ENCODE data around the gene LTB4R2. TPM values are rescaled to one million over a fixed set of nuclear protein-coding genes. Genes with fewer than 3 reads are reported as not detected.

LTB4R2 gene
- 3.0 to 4.9 TPM (median 3.8 TPM) in 5 replicates for total RNA-seq (2022; extraction: Qiagen RNA extraction)

DNA sequence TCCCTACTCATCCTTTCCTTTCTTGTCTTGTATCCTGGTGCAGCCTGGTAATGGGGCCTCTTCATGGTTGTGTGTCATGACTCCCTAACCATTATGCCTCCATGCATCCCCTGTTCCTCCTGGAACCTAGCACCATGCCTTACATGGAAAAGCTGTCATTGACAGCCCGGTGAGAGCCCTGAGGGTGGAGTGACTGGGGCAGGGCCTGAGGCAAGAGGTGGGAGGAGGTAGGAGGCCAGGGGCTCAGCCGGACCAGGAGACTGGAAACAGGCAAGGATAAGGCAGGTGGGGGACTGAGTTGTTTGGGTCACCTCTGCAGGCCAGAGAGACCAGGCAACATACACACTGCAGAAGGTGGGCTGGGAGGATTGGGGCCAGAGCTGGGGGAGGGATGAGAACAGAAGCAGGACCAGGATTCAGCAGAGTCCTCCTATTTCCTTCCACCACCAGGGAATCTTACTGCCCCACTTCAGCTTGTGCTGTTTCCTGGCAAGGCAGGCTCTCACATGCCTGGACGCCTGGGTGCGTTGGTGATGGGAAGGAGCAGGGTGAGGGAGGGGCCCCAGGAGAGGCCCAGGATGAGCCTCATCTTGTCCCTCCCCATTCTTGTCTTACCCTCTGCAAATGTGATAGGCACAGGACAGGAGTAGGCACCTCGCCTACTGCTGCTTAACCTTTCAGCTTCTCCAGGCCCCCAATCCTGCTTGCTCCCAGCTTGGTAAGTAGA lies at the start of gene LTB4R2:
Gene LTB4R2 (plus strand): TSS at position 603 of the 727 bp plus-strand sequence. CDS start 525 bp downstream, outside the sequence.

DNA sequence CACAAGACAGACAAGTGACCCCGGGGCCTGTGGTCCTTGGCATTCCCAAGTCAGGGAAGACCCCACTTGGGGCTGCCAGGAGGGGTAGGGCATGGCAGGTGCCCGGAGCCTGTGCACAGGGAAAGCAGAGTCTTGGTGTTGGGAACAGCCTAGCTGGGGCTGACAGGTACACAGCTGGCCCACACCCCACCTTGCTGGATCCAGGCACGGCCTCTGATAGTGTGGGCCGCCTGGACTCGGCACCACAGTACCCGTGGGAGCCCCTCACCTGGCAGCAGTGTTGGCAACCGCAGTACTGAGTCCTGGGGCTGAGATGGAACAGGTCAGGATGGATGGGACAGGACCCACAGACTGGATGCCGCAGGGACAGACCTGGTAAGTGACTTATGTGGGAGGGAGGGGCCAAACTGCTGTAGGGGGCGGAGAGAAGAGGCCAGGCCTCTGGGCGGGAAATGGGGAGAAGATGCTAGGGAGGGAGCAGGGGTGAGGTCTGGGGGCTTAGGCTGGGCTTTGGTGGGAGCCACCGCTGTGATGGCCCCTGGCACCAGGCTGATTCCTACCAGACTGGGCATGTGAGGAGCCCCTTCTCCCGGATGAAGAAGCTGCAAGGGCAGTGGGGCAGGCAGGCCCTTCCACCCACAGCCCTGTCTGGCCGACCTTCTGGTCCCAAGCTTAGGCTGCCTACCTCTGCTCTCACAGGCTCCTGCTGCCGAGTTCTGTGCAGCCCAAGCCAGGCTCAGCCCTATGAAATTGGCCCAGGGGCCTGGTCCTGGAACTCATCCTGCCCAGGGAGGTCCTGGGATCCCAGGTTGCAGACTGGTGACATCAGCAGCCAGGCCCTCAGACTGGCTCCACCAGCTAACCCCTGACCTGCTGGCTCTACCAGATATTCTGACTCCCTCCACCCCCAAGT lies 46.9 kb upstream of the LTB4R2 start, which contains the start of gene TGM1:
Gene TGM1 (minus strand): TSS at position 357 of the 913 bp plus-strand sequence. CDS start 825 bp downstream, outside the sequence.

GRCh38 chr14:24271134-24271833 lies 38.7 kb upstream of the LTB4R2 start, which contains the start of gene RABGGTA:
RABGGTA (minus strand) TSS chr14:24271597; CDS start chr14:24271115, 482 bp downstream.

DNA sequence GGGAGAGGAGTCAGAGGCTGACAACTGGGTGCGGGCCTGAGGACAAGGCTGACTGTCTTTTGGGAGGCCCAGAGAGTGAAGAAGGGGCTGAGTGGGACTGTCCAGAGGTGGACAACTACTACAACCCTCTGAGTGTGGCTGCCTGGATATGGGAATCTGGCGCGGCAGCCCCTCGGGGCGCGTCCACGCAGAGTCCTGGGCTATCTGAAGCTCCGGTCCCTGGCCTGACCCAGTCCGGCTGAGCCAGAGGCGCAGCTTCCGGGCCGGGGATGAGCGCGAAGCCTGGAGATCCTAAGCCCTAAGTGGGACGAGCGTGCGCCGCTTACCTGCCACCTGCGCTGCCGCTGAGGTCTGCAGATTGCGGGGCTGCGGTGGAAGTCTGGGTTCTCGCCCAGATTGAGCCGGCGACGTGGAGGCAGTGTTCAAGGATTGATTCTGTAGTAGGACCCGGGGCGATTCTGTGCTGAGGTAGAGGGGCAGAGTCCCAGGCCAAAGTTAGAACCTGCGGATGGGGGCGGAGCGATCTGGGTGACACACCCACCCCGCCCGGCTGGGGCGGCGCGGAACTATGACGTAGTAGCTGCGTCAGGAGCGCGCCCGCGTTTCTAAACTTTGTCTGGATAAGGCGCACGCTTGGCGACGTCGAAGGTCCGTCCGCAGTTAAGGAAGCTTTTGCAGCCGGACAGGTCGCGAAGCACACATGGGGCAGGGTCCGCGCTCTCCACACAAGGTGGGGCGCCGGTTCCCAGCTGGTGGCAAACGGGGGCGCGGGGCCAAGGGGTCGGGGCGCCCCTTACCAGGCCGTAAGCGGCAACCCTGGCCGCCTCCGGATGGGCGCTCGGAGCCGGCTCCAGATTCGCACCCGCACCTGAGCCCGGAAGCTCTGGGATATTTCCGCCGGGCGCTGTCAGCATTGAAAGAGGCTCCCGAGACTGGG lies 10.4 kb upstream of the LTB4R2 start, which contains the start of the genes DHRS1 and NOP9:
Gene DHRS1 (minus strand): TSS at position 526 of the 937 bp plus-strand sequence. CDS start 674 bp downstream, outside the sequence.
Gene NOP9 (plus strand): TSS at position 596 of the 937 bp plus-strand sequence. CDS start 105 bp downstream, at position 701.

DNA sequence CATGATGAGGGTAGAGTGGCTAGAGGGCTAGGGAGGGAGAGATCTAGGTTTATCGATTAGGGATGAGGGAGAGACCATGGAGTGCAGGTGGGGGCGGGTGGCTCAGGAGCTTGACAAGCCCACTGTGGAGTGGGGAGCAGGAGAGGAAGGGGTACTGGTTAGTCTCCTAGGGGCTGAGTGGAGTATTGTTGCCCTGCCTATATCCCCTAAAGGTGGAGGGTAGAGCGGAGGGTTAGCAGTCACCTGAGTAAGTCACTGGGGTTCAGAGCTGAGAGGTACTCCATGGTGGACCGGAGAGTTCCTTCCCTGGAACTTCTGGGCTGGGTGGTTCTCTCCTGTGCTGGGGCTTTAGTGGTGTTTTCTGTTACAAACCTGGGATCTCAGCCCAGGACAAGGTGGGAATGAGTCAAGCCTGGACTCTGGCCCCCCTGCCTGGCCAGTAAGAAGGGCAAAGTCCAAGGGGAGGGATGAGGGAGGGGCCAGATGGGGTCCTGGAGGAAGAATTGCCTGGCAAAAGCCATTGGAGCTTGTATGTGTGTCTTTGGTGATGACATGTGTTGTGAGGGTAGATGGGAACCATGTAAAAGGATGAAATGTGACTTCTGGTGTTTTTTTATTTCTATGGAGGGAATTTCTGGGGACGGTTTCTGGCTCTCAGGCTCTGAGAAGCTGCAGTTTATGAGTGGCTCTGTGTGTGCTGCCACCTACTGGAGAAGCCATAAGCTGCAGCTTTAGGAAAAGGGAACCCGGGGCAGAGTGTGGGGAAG lies 2.2 kb upstream of the LTB4R2 start, which contains the start of gene CIDEB:
Gene CIDEB (minus strand): TSS at position 403 of the 767 bp plus-strand sequence. CDS start 119 bp downstream, at position 284.

DNA sequence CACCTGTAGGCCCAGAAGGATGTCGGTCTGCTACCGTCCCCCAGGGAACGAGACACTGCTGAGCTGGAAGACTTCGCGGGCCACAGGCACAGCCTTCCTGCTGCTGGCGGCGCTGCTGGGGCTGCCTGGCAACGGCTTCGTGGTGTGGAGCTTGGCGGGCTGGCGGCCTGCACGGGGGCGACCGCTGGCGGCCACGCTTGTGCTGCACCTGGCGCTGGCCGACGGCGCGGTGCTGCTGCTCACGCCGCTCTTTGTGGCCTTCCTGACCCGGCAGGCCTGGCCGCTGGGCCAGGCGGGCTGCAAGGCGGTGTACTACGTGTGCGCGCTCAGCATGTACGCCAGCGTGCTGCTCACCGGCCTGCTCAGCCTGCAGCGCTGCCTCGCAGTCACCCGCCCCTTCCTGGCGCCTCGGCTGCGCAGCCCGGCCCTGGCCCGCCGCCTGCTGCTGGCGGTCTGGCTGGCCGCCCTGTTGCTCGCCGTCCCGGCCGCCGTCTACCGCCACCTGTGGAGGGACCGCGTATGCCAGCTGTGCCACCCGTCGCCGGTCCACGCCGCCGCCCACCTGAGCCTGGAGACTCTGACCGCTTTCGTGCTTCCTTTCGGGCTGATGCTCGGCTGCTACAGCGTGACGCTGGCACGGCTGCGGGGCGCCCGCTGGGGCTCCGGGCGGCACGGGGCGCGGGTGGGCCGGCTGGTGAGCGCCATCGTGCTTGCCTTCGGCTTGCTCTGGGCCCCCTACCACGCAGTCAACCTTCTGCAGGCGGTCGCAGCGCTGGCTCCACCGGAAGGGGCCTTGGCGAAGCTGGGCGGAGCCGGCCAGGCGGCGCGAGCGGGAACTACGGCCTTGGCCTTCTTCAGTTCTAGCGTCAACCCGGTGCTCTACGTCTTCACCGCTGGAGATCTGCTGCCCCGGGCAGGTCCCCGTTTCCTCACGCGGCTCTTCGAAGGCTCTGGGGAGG lies 985 bp downstream of the LTB4R2 start, which contains the start of gene LTB4R:
Gene LTB4R (plus strand): TSS at position 857 of the 959 bp plus-strand sequence. CDS start 4,150 bp downstream, outside the sequence.

GRCh38 chr14:24334431-24335291 lies 24.7 kb downstream of the LTB4R2 start, which contains the start of gene ADCY4:
ADCY4 (minus strand) TSS chr14:24335071; CDS start chr14:24334652, 419 bp downstream.

DNA sequence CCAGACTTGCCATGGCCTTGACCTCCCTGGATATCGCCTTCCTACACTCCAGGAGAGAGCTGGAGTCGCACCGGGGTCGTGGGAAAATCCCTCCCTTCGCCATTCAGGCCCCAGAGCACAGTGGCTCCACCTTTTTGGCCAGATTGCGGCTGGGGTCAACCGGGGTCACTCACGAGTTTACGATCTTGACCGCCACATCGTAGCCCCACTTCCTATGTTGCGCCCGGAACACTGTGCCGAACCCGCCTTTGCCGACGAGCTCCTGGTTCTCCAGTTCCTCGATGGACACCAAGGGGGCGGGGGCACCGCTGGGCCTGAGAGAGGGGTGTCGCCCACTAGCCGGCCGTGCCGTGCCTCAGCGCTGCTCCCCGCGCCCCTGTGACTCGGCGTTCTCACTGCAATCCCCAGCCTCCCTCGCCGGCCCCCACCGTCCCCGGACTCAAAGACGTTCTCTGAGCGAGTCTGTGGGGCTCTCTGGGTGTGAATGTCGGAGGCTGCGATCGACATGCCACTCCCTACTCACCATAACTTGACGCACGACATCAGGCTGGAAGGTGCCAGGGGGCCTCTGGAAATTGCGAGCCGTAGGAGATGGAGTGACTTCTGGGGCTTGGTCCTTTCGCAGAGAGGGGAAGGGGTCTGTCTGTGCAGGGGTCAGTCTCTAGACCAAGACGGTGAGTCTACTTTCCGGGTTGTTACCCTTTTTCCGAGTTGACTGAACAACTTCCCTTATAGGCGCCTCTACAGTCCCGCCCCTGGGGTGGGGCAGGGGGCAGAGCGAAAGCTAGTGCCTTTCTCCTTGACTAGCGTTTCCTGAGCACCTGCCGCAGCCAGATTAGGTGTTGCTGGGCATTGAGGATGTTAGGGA lies 29.6 kb downstream of the LTB4R2 start, which contains the start of gene RIPK3:
Gene RIPK3 (minus strand): TSS at position 708 of the 868 bp plus-strand sequence. CDS start 165 bp downstream, at position 543.

Other genes starting within 250 kb of the LTB4R2 start
- 0.15 to 0.17 TPM in 2 of 5 replicates, not detected in the others for gene CPNE6, start 238.6 kb upstream of the LTB4R2 start, total RNA-seq (2022; extraction: Qiagen RNA extraction)
- gene PCK2, start 215.8 kb upstream of the LTB4R2 start, total RNA-seq (2022; extraction: Qiagen RNA extraction) = 18.3 to 21.2 TPM (median 19.7 TPM) in 5 replicates
- 19.6 to 26.7 TPM (median 20.6 TPM) in 5 replicates for gene DCAF11, start 195.4 kb upstream of the LTB4R2 start, total RNA-seq (2022; extraction: Qiagen RNA extraction)
- gene NRL, start 195.2 kb upstream of the LTB4R2 start, total RNA-seq (2022; extraction: Qiagen RNA extraction) = 0.59 to 0.94 TPM (median 0.69 TPM) in 5 replicates
- gene FITM1, start 179.5 kb upstream of the LTB4R2 start, total RNA-seq (2022; extraction: Qiagen RNA extraction) = 0.13 to 0.18 TPM (median 0.14 TPM) in 3 of 5 replicates, not detected in the others
- gene PSME1, start 173.9 kb upstream of the LTB4R2 start, total RNA-seq (2022; extraction: Qiagen RNA extraction) = 159 to 189 TPM (median 167 TPM) in 5 replicates
- 46.8 to 61.3 TPM (median 57.0 TPM) in 5 replicates for gene EMC9, start 168.5 kb upstream of the LTB4R2 start, total RNA-seq (2022; extraction: Qiagen RNA extraction)
- 143 to 202 TPM (median 162 TPM) in 5 replicates for gene PSME2, start 163.5 kb upstream of the LTB4R2 start, total RNA-seq (2022; extraction: Qiagen RNA extraction)
- 23.2 to 36.4 TPM (median 28.7 TPM) in 5 replicates for gene RNF31, start 162.6 kb upstream of the LTB4R2 start, total RNA-seq (2022; extraction: Qiagen RNA extraction)
- 15.5 to 20.2 TPM (median 17.9 TPM) in 5 replicates for gene IRF9, start 148.9 kb upstream of the LTB4R2 start, total RNA-seq (2022; extraction: Qiagen RNA extraction)
- gene REC8, start 138.1 kb upstream of the LTB4R2 start, total RNA-seq (2022; extraction: Qiagen RNA extraction) = 2.6 to 5.9 TPM (median 4.3 TPM) in 5 replicates
- gene IPO4, start 121.3 kb upstream of the LTB4R2 start, total RNA-seq (2022; extraction: Qiagen RNA extraction) = 74.1 to 86.9 TPM (median 75.7 TPM) in 5 replicates
- gene TM9SF1, start 114.7 kb upstream of the LTB4R2 start, total RNA-seq (2022; extraction: Qiagen RNA extraction) = 61.4 to 81.2 TPM (median 65.5 TPM) in 5 replicates
- not detected in 5 replicates for gene TSSK4, start 104.4 kb upstream of the LTB4R2 start, total RNA-seq (2022; extraction: Qiagen RNA extraction)
- 77.5 to 105 TPM (median 83.7 TPM) in 5 replicates for gene CHMP4A, start 96.7 kb upstream of the LTB4R2 start, total RNA-seq (2022; extraction: Qiagen RNA extraction)
- gene MDP1, start 94.1 kb upstream of the LTB4R2 start, total RNA-seq (2022; extraction: Qiagen RNA extraction) = 28.0 to 33.9 TPM (median 32.1 TPM) in 5 replicates
- gene NEDD8, start 77.8 kb upstream of the LTB4R2 start, total RNA-seq (2022; extraction: Qiagen RNA extraction) = 411 to 486 TPM (median 455 TPM) in 5 replicates
- gene GMPR2, start 77.2 kb upstream of the LTB4R2 start, total RNA-seq (2022; extraction: Qiagen RNA extraction) = 53.0 to 66.2 TPM (median 59.0 TPM) in 5 replicates
- gene TINF2, start 67.5 kb upstream of the LTB4R2 start, total RNA-seq (2022; extraction: Qiagen RNA extraction) = 32.1 to 38.5 TPM (median 37.3 TPM) in 5 replicates
- 0.99 to 1.6 TPM (median 1.5 TPM) in 5 replicates for gene TGM1, start 47.0 kb upstream of the LTB4R2 start, total RNA-seq (2022; extraction: Qiagen RNA extraction)
- 15.6 to 18.0 TPM (median 17.0 TPM) in 5 replicates for gene RABGGTA, start 38.5 kb upstream of the LTB4R2 start, total RNA-seq (2022; extraction: Qiagen RNA extraction)
- 9.8 to 11.5 TPM (median 11.2 TPM) in 5 replicates for gene DHRS1, start 10.4 kb upstream of the LTB4R2 start, total RNA-seq (2022; extraction: Qiagen RNA extraction)
- 13.0 to 18.8 TPM (median 16.2 TPM) in 5 replicates for gene NOP9, start 10.3 kb upstream of the LTB4R2 start, total RNA-seq (2022; extraction: Qiagen RNA extraction)
- 0.13 to 0.22 TPM (median 0.22 TPM) in 5 replicates for gene CIDEB, start 2.2 kb upstream of the LTB4R2 start, total RNA-seq (2022; extraction: Qiagen RNA extraction)
- gene LTB4R, start 1.4 kb downstream of the LTB4R2 start, total RNA-seq (2022; extraction: Qiagen RNA extraction) = 3.8 to 5.9 TPM (median 5.5 TPM) in 5 replicates
- not detected in 5 replicates for gene ADCY4, start 24.9 kb downstream of the LTB4R2 start, total RNA-seq (2022; extraction: Qiagen RNA extraction)
- not detected in 5 replicates for gene RIPK3, start 29.9 kb downstream of the LTB4R2 start, total RNA-seq (2022; extraction: Qiagen RNA extraction)
- 0.10 to 0.31 TPM (median 0.15 TPM) in 4 of 5 replicates, not detected in the other for gene NFATC4, start 58.0 kb downstream of the LTB4R2 start, total RNA-seq (2022; extraction: Qiagen RNA extraction)
- 0.22 to 0.50 TPM (median 0.36 TPM) in 5 replicates for gene NYNRIN, start 88.9 kb downstream of the LTB4R2 start, total RNA-seq (2022; extraction: Qiagen RNA extraction)
- gene CBLN3, start 119.5 kb downstream of the LTB4R2 start, total RNA-seq (2022; extraction: Qiagen RNA extraction) = 0.97 to 1.3 TPM (median 1.2 TPM) in 5 replicates
- gene KHNYN, start 119.8 kb downstream of the LTB4R2 start, total RNA-seq (2022; extraction: Qiagen RNA extraction) = 22.5 to 30.4 TPM (median 25.8 TPM) in 5 replicates
- 40.1 to 54.9 TPM (median 49.1 TPM) in 5 replicates for gene SDR39U1, start 132.6 kb downstream of the LTB4R2 start, total RNA-seq (2022; extraction: Qiagen RNA extraction)
- not detected in 5 replicates for gene CMA1, start 198.1 kb downstream of the LTB4R2 start, total RNA-seq (2022; extraction: Qiagen RNA extraction)

Measured in A549 treated with Hydrocortisone at 1 μM for 4 hours (cell line).